ENCODE data around the gene OCA2.
"Not testable (repeated sequence)": the region's sequence is repeated elsewhere in the genome, so short reads cannot be mapped to it uniquely, and the experiment has no call there.

The OCA2 gene

GRCh38 chr15:28123408-28124023 lies 24.4 kb upstream of the OCA2 start:
- TF ChIP-seq CTCF (IDR thresholded peaks at IDR 0.05; ENCODE audit: insufficient read depth, low read length) (peak; percentile 45), SPI1 (IDR thresholded peaks at IDR 0.05; ENCODE audit: borderline replicate concordance, low read depth) (no peak), REST (IDR thresholded peaks at IDR 0.05; ENCODE audit: insufficient replicate concordance, low read depth) (no peak), GABPA (IDR thresholded peaks at IDR 0.05; ENCODE audit: low read depth) (no peak)
- Histone ChIP-seq H3K27ac (replicated peaks) (no peak overlapping the region), H3K4me3 (replicated peaks; ENCODE audit: insufficient read depth, low read length) (no peak overlapping the region), H3K27me3 (ENCODE audit: insufficient read depth, poor library complexity, severe bottlenecking) (no peaks in the 10 kb centered on the region)
- peak in 1 of 2 experiments; percentile 50 for DNase-seq (ENCODE audit: low read depth in 1 of 2, low spot score in 1 of 2)

GRCh38 chr15:28122038-28122949 lies 23.2 kb upstream of the OCA2 start:
- no peak for TF ChIP-seq POLR2AphosphoS5 (IDR thresholded peaks at IDR 0.05; ENCODE audit: low read depth)
- TF ChIP-seq REST (IDR thresholded peaks at IDR 0.05; ENCODE audit: insufficient replicate concordance, low read depth) = no peak
- no peak for TF ChIP-seq GABPA (IDR thresholded peaks at IDR 0.05; ENCODE audit: low read depth)
- TF ChIP-seq SPI1 (IDR thresholded peaks at IDR 0.05; ENCODE audit: borderline replicate concordance, low read depth) = no peak
- TF ChIP-seq CTCF (IDR thresholded peaks at IDR 0.05; ENCODE audit: insufficient read depth, low read length) = no peak
- DNase-seq (ENCODE audit: low read depth in 1 of 2, low spot score in 1 of 2) = no peak
- no peak overlapping the region for H3K27ac ChIP-seq (replicated peaks)
- no peak overlapping the region for H3K4me3 ChIP-seq (replicated peaks; ENCODE audit: insufficient read depth, low read length)
- H3K27me3 ChIP-seq (ENCODE audit: insufficient read depth, poor library complexity, severe bottlenecking) = no peaks in the 10 kb centered on the region

DNA sequence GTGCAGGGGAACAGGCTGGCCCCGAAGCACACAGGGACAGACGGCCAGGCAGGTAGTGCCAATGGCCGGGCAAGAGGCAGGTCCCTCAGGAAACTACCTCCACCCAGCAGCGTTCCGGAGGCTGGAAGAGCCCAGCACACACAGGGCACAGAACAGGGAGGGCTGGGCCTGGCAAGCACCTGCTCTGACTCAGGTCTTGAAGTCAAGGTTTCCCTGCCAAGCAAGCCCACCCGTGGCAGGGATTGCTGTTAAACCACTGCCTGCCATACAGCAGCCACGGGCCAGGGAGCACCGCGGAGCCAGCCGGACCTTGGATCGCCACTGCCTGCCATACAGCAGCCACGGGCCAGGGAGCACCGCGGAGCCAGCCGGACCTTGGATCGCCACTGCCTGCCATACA lies 22.5 kb upstream of the OCA2 start:
- H3K27ac ChIP-seq (replicated peaks); H3K27me3 ChIP-seq (ENCODE audit: insufficient read depth, poor library complexity, severe bottlenecking); DNase-seq (ENCODE audit: low read depth in 1 of 2, low spot score in 1 of 2); H3K4me3 ChIP-seq (replicated peaks; ENCODE audit: insufficient read depth, low read length): not testable (repeated sequence)

DNA sequence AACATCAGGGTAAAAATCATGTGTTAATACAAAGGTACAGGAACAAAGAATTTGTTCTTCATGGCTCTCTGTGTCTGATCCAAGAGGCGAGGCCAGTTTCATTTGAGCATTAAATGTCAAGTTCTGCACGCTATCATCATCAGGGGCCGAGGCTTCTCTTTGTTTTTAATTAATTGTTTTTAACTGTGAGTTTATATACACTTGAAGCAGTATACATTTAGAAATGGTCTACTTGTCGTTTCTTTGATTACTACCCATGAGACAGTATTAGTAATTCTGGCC lies 21.2 kb upstream of the OCA2 start:
- Histone ChIP-seq H3K27me3 (ENCODE audit: insufficient read depth, poor library complexity, severe bottlenecking) (no peaks in the 10 kb centered on the region), H3K4me3 (replicated peaks; ENCODE audit: insufficient read depth, low read length) (no peak overlapping the region), H3K27ac (replicated peaks) (no peak overlapping the region)
- DNase-seq (ENCODE audit: low read depth in 1 of 2, low spot score in 1 of 2) = no peak
- TF ChIP-seq SPI1 (IDR thresholded peaks at IDR 0.05; ENCODE audit: borderline replicate concordance, low read depth) (no peak), CTCF (IDR thresholded peaks at IDR 0.05; ENCODE audit: insufficient read depth, low read length) (no peak), REST (IDR thresholded peaks at IDR 0.05; ENCODE audit: insufficient replicate concordance, low read depth) (no peak)

Measured in HL-60 (cell line).